Thyroid gland (tissue), 4 donors: ENCODE measurements around the gene KCNQ4. TPM values are rescaled to one million over a fixed set of nuclear protein-coding genes. Genes with fewer than 3 reads are reported as not detected.

Source experiments
- DNase-seq, 2 donors: peaks; one replicate each; pipeline ENCODE4 v3.0.0-alpha.2; 2019
- H3K27ac ChIP-seq, 3 donors: fragments of 200-600 bp; sonication (generic); 1 replicate in 2 of 3; 2 replicates in 1 of 3; pipeline ENCODE4 v1.5.1; 2016 to 2019; ENCODE audit warnings: mild to moderate bottlenecking in 1 of 3, moderate library complexity in 1 of 3
- H3K27me3 ChIP-seq: fragments of 200-600 bp; sonication (generic); one replicate; pipeline ENCODE4 v1.5.1; 2019
- H3K36me3 ChIP-seq, 2 donors: fragments of 200-600 bp; sonication (generic); one replicate each; pipeline ENCODE4 v1.5.1; 2016 to 2019
- H3K4me1 ChIP-seq, 2 donors: fragments of 200-600 bp; sonication (generic); one replicate each; pipeline ENCODE4 v1.5.1; 2017 to 2019
- H3K4me3 ChIP-seq, 3 donors: fragments of 200-600 bp; sonication (generic); replicated peaks in 1 of 3; 1 replicate in 2 of 3; 2 replicates in 1 of 3; pipeline ENCODE4 v1.5.1; 2016; ENCODE audit warnings: mild to moderate bottlenecking in 1 of 3
- H3K9me3 ChIP-seq: fragments of 200-600 bp; sonication (generic); one replicate; pipeline ENCODE4 v1.5.1; 2017
- POLR2A ChIP-seq, 2 donors: fragments of 450-650 bp; IDR thresholded peaks; one replicate each; pipeline ENCODE4 v1.6.1; 2017; ENCODE audit warnings: antibody characterized with exemption in 2 of 2, mild to moderate bottlenecking in 2 of 2, moderate library complexity in 1 of 2
- WGBS, 2 donors: methylation state at CpG; one replicate each; pipeline ENCODE4 v1.1.5; 2017; 5-methylcytosine and 5-hydroxymethylcytosine counted together
- intact Hi-C: fragments of 100-400 bp; cut with DNase I; formaldehyde crosslinking; loops from one replicate; pipeline ENCODE4 v1.15.1; 2023
- total RNA-seq, 4 donors: library from RNA; depleted of rRNA; stranded (reverse); fragments of >200 nt; gene quantifications; one replicate each; pipeline ENCODE4 v1.2.3, GENCODE V29; 2016
- TF ChIP-seq, protein P1 (sequence below), 6 experiments: fragments of 200-600 bp in 3 of 6; fragments of 450-650 bp in 3 of 6; sonication (generic) in 3 of 6; IDR thresholded peaks; one replicate each; pipeline ENCODE4 v1.5.1; 2016 to 2019; ENCODE audit warnings: antibody characterized with exemption in 6 of 6, mild to moderate bottlenecking in 2 of 6, inconsistent platforms in 1 of 6, moderate library complexity in 1 of 6

The KCNQ4 gene
- total RNA-seq, 4 donors from 2014 or later, result 0.11 to 1.1 (median 0.40) TPM

DNA sequence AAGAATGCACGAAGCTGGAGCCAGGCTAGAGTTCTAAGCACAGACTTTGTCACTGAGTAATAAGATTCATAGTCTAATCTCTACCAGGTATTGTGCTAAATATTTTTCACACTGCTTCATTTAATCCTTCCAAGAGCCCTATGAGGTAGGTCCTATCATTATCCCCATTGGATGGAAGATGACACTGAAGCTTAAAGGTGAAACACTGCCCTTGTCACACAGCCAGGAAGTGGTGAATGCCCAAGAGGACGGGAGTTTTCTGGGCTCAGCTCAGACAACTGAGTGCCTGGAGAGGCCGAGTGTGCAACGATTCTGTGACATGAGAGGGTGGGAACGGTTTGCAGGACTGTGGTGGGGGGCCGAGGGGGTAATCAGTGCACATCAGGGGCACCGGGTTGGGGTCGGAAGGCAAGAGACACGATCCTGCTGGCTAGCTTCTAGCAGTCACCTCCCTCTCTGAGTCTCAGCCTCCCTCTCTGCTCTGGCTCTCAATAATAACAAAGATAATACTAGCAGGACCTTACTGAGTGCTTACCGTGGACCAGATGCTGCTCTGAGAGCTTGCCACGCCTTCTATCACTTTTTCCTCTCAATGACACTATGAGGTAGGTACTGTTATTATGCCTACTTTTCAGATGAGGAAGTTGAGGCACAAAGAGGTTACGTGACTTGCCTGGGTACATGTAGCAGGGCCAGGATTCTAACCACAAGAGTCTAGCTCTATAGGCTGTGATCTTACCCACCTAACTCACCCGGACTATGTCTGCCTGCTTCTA, 12.4 kb downstream of the KCNQ4 start:
- Histone ChIP-seq H3K27ac (no peak overlapping the region), H3K4me1 (peaks cover 0 to 9% of the 10 kb centered on the region in 2 donors)

DNA sequence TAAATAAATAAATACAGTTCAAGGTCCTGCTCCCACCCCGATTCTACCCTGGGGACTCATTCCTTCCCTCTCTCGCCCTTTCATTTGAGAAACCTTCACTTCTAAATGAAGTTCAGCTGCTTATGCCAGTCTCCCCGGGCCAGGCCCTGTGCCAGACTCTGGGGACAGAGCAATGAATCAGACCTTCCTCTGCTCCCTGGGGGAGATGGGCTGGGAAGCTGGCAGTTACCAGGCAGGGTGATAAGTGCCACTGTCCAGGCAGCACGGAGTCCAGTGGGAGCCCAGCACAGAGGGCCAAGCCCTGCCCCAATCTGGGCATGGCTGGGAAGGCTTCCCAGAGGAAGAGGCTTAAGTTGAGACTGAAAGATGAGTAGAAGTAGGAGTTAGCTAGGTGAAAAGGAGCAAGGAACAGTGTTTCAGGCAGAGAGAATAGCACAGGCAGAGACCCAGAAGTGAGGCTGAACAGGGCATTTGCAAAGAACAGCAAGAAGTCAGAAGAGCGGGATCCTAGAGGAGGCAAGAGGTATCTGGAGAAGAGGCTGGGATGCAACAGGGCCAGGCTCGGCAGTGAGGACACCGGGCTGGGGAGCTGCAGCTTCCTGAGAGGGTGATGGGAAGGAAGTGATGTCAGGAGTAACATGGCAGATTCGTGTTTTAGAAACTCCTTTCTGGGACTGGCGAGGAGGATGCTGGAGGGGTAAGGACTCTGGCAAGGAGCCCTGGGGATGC, 13.5 kb downstream of the KCNQ4 start:
- H3K4me1 ChIP-seq, result peaks cover 8 to 19% of the 10 kb centered on the region in 2 donors
- H3K27me3 ChIP-seq, result no peaks in the 10 kb centered on the region
- H3K9me3 ChIP-seq, result no peaks in the 10 kb centered on the region
- DNase-seq, result no peak
- intact Hi-C loops, result no loop called here
- TF ChIP-seq, protein P1, sequence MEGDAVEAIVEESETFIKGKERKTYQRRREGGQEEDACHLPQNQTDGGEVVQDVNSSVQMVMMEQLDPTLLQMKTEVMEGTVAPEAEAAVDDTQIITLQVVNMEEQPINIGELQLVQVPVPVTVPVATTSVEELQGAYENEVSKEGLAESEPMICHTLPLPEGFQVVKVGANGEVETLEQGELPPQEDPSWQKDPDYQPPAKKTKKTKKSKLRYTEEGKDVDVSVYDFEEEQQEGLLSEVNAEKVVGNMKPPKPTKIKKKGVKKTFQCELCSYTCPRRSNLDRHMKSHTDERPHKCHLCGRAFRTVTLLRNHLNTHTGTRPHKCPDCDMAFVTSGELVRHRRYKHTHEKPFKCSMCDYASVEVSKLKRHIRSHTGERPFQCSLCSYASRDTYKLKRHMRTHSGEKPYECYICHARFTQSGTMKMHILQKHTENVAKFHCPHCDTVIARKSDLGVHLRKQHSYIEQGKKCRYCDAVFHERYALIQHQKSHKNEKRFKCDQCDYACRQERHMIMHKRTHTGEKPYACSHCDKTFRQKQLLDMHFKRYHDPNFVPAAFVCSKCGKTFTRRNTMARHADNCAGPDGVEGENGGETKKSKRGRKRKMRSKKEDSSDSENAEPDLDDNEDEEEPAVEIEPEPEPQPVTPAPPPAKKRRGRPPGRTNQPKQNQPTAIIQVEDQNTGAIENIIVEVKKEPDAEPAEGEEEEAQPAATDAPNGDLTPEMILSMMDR (IDR thresholded peaks at IDR 0.05), result no peak
- no peak for TF ChIP-seq POLR2A (IDR thresholded peaks at IDR 0.05)
- H3K4me3 ChIP-seq, result no peak overlapping the region
- WGBS, 2 donors, result 72 to 75% methylated on average over 9 of the region's 9 CpGs
- H3K27ac ChIP-seq, result no peak overlapping the region
- no peaks in the 10 kb centered on the region for H3K36me3 ChIP-seq

More for the DNA sequence above, 12.4 kb downstream of the KCNQ4 start:
- Histone ChIP-seq H3K4me3 (no peak overlapping the region), H3K27me3 (no peaks in the 10 kb centered on the region), H3K9me3 (no peaks in the 10 kb centered on the region), H3K36me3 (no peaks in the 10 kb centered on the region)
- no peak for DNase-seq
- 63 to 68% methylated on average over 13 of the region's 13 CpGs for WGBS, 2 donors
- TF ChIP-seq POLR2A (IDR thresholded peaks at IDR 0.05), result no peak
- TF ChIP-seq, protein P1 (IDR thresholded peaks at IDR 0.05), result no peak
- intact Hi-C loops, result no loop called here

DNA sequence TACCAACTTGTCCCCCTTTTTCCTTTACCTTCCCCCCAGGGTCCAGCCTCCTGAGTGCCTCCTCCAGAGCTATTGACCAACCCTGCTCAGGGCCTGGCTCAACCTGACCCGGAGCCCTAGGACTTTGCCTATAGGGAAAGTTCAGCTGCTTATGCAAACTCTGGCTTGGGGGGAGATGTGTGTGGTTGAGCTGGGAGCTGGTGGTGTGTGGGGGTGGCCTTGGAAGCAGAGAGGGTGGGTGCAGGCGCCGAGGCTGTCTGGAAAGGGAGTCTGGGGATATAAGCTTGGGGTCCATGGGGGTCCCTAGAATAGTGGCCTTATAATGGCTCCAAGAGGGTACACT, 14.1 kb downstream of the KCNQ4 start:
- intact Hi-C loops, result no loop called here
- Histone ChIP-seq H3K4me3 (no peak overlapping the region), H3K36me3 (no peaks in the 10 kb centered on the region), H3K9me3 (no peaks in the 10 kb centered on the region), H3K4me1 (peaks cover 8 to 24% of the 10 kb centered on the region in 2 donors), H3K27me3 (no peaks in the 10 kb centered on the region), H3K27ac (no peak overlapping the region)
- no peak for DNase-seq
- no peak for TF ChIP-seq POLR2A (IDR thresholded peaks at IDR 0.05)
- TF ChIP-seq, protein P1 (IDR thresholded peaks at IDR 0.05), result no peak
- 86% methylated on average over 3 of the region's 3 CpGs for WGBS, 2 donors

DNA sequence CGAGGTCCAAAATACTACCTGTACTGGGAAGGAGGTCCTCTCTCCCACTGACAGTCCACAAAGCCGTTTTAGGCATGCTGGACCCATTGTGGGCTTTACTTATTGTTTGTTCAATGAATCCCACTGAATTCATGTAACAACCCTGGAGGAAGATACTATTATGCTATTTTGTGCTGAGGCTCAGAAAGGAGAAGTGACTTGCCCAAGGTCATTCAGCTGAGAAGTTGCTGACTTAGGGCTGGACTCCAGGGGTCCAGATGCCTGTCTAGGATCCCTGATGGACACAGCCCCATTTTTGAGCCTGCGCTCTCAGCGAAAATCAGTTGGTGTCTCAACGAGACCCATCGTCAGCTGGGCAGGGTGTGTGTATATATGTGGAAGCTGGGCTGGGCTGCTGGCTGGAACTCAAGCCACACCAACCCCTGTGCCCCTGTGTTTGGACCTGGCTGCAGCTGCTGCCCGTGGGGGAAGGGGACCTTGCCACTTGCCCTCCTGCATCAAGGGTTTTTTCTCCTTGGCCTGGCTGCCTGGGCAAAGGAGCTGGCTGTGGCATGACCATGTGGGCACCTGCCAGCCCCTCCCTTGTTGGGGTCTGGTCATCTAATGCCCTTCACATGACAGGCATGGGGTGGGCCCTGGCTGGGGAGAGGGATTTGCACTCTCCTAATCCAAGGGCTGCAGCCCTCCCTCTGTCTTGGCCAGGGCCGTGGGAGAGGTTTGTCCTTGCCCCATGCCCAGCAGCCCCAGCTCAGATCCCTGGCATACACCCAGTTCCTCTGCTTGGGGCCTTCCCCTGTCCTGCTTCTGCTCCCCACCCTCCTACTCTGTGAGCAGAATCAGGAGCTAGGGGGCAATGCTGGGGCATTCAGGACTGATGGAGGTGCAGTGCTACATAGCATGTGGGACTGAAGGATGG, 15.0 kb downstream of the KCNQ4 start:
- Histone ChIP-seq H3K4me3 (no peak overlapping the region), H3K4me1 (peaks cover 8 to 25% of the 10 kb centered on the region in 2 donors), H3K27ac (no peak overlapping the region), H3K9me3 (no peaks in the 10 kb centered on the region), H3K27me3 (no peaks in the 10 kb centered on the region), H3K36me3 (no peaks in the 10 kb centered on the region)
- no peak for TF ChIP-seq POLR2A (IDR thresholded peaks at IDR 0.05)
- TF ChIP-seq, protein P1 (IDR thresholded peaks at IDR 0.05), result no peak
- no peak for DNase-seq
- WGBS, 2 donors, result 88 to 94% methylated on average over 4 to 7 of the region's 8 CpGs
- intact Hi-C loops, result no loop called here
